Suppressor macrophage treated with lipopolysaccharide for 1 hour (primary cell): ENCODE data around the gene FARS2.
"Not testable (repeated sequence)": the region's sequence is repeated elsewhere in the genome, so short reads cannot be mapped to it uniquely, and the experiment has no call there.

Experiments used
- DNase-seq, 3 donors: peaks; one replicate each; pipeline ENCODE4 v3.0.0-alpha.2; 2020 to 2022

FARS2 gene

DNA sequence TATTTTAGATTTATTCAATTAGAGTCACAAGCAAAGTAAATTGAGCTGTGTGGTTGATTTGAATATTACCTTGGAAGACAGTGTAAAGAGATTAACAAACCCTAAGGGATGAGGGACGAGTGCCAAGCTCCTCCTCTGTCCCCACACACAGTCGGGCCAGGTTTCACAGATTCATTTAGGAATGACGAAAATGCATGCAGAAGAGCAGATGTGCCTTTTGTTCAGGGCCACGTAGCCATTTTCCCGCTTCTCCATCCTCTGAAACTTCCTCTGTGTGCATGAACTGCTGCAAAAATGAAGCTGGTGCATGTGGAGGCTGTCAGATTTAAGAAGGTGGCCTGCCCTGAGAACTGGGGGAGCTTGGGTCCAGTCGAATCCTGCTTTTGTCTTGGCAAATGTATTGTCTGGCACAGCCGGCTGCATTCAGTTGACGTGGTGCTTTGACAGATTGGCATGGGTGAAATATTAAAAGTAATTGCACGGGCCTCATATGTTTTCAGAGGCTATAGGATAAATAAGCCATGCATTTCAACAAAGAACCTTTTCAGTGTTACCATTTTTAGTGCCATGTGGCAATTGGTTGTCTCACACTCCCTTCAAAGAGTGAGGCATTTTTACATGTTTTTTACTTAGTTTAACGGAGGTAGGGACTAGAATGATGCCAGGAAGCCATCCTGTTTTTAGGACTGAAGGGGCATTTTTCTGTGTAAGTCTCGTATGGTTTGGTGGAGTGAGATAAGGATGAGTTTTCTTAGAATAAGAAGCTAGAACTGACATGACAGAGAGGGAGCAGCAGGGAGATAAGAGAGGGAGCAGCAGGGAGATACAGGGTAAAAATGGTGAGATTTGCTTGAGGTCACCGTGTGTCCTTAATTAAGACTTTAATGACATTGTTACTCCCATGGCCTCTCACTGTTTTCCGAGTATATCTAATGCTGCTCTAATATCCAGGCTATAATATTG, 384.3 kb downstream of the FARS2 start:
- DNase-seq, result no peak

GRCh38 chr6:5652406-5653137, 391.3 kb downstream of the FARS2 start:
- DNase-seq, result no peak

- no peak for DNase-seq
Observed at GRCh38 chr6:5653801-5654200, 392.5 kb downstream of the FARS2 start.

- DNase-seq, result no peak
Observed at GRCh38 chr6:5656226-5656625, 394.9 kb downstream of the FARS2 start.

DNA sequence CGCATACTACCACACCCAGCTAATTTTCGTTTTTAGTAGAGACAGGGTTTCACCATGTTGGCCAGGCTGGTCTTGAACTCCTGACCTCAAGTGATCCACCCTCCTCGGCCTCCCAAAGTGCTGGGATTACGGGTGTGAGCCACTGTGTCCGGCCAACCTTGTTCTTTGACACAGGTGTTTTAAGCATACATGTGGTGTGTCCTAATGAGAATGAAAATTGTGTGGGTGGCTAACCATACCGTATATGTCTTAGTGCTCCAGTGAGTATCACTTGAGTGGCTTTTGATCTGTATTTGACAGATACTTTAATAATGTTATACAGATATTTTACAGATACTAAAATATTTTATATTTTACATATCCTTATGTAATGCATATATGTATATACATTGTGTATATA, 395.4 kb downstream of the FARS2 start:
- not testable (repeated sequence) for DNase-seq

DNA sequence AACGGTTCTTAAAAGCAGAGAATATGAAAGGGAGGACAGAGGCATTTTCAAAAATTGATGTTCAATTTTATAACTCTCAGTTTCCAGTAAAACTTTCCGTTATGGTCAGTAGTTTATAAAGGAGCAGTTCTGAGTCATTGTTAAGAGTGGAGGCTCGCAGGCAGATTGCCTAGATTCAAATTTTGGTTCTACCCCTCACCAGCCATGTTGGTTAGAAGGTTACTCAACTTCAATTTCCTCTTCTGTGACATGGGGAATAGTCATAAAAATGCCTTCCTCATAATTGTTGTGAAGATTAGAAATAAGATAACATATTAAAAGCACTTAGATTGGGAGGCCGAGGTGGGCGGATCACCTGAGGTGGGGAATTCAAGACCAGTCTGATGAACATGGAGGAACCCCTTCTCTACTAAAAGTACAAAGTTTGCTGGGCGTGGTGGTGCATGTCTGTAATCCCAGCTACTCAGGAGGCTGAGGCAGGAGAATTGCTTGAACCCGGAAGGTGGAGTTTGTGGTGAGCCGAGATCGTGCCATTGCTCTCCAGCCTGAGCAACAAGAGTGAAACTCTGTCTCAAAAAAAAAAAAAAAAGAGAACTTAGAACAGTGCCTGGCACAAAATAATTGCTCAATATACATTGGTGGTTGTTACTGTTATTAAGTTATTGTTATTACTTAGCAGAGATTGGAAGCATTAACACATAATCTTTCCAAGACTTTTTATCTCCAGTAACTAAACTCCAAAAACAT, 396.5 kb downstream of the FARS2 start:
- DNase-seq, result peak; percentile 70 to 87 (median 86)

- DNase-seq, result no peak
Observed at GRCh38 chr6:5659467-5659866, 398.2 kb downstream of the FARS2 start.

DNA sequence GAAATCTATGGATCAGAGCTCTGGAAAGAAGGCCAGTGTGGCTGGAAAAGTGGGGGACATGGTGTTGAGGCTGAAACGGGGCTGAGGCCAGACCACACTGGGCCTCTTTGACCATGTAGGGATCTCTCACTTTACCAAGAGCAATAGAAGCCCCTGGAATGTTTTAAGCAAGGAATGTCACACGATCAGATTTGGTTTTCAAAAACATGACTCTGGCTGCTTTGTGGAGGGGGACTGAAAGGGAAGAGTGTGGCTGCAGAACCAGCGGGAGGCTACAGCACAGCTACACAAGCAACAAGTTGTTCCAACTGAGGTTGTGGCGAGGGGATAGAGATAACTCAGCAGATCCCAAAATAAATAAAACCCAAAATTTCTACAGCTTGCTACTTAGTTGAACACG, 399.5 kb downstream of the FARS2 start:
- no peak for DNase-seq

DNA sequence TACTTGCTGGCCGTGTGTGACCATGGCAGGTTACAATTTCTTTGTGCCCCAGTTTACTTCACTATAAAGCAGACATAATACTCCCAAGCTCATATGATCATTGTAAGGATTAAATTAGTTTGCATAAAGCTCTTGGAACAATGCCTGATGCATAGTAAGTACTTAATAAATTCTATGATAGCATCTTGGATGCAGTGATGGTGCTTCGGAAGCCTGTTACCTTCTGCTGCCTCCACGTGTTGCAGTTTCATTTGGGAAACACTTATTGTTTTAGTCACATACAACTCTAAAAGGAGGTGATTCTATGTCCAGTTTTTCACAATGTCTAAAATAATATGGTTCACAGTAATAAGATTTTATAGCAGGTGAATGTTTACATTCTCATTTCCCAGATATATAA, 401.5 kb downstream of the FARS2 start:
- DNase-seq, result no peak

GRCh38 chr6:5663259-5663658, 401.9 kb downstream of the FARS2 start:
- no peak for DNase-seq

DNA sequence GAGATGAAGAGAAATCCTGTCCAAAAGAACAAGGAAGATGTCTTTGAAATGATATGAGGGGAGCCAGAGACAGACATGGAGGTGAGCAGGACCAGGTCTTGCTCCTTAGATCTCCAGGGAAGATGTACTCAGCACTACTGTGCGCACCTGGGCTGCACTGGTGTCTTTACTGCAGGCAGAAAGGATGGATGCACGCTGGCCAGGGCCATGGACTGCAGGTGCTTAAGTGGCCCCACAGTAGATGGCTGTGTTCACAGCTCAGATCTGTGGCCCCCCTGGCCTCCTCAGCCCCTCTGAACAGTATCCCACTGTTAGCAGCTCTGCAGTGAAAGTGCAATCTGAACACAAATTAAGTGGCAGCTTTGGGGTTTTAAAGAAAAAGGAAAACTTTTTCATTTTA, 402.4 kb downstream of the FARS2 start:
- DNase-seq, result no peak

DNA sequence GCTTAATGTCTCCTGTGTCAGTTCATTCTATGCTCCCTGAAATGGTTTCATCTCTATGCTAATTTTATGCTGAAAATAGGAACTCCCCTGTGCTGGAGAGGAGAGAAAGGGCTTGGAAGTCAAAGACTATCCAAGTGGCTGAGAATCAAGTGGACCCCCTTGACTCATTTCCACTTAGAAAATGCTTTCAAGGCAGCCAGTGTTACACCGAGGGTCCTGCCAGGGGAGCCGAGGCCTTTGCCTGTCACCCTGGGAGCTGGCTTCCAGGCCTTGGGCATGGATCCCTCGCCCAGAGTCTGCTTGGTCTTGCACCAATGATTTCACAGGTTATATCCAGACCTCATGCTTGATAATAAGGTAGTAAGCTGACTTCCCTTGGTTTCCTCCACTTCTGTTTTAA, 402.8 kb downstream of the FARS2 start:
- DNase-seq, result no peak

DNA sequence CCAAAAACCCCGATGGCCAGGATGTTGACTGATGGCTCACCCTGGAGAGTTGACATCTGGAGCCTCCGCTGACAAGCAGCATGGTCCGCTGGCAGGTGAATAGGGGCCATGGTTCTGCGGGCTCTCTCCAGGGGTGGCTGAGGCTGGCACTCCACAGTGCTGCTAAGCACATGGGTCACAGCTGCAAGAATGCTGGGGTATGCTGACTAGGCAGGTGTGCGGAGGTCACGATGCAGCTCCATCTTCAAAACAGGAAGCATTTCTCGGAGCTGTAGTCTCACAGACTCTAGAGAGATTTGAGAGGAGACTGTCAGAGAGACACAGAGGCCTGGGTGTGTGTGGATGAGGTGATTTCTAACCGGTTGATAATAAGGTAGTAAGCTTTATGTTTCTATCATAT, 403.9 kb downstream of the FARS2 start:
- DNase-seq, result no peak

DNA sequence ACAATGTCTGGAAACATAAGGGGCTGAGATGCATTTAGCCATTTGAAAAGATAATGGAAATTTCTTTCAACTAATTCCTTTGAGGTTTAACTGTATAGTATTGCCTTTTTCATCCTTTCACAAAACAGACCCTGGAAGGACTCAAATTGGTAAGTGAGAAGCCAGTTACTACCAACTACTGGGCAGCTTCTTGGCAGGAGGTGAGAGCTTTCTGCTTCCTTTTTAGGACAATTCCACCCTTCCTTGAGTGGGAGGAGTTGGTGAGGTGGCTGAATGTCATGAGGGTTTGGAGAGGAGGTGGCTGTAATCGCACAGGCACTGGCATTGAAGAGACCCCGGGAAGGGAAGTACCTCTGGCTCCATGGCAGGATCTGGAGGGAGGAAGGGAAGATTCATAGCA, 404.4 kb downstream of the FARS2 start:
- peak; percentile 6 to 22 (median 14) for DNase-seq

- no peak for DNase-seq
Observed at GRCh38 chr6:5666695-5667094, 405.4 kb downstream of the FARS2 start.

- DNase-seq, result no peak
Observed at GRCh38 chr6:5667737-5668136, 406.4 kb downstream of the FARS2 start.

GRCh38 chr6:5670381-5670780, 409.1 kb downstream of the FARS2 start:
- no peak for DNase-seq

- DNase-seq, result peak; percentile 88 to 96 (median 95)
Observed at GRCh38 chr6:5670811-5671561, 409.7 kb downstream of the FARS2 start.

- DNase-seq, result peak in 2 of 3 donors; percentile 20
Observed at GRCh38 chr6:5671601-5672559, 410.6 kb downstream of the FARS2 start.

GRCh38 chr6:5672581-5673011, 411.3 kb downstream of the FARS2 start:
- peak; percentile 81 to 95 (median 92) for DNase-seq
